DMS114 treated with DMSO at 0.1 percent for 48 hours (cell line): ENCODE results near the gene RPRD1B.

Experiments
- DNase-seq: peaks from one replicate; lab custom pipeline; 2025; ENCODE audit not compliant: unreplicated experiment; lab: John Stamatoyannopoulos, UW

The RPRD1B gene

GRCh38 chr20:38134427-38135270, 101.1 kb downstream of the RPRD1B start:
- DNase-seq: no peak

- DNase-seq: no peak
Measured at GRCh38 chr20:38135271-38135650, 101.7 kb downstream of the RPRD1B start.

GRCh38 chr20:38135651-38136420, 102.3 kb downstream of the RPRD1B start:
- no peak for DNase-seq

GRCh38 chr20:38136421-38137245, 103.1 kb downstream of the RPRD1B start:
- DNase-seq: no peak

- no peak for DNase-seq
Measured at GRCh38 chr20:38137441-38138037, 104.0 kb downstream of the RPRD1B start.

GRCh38 chr20:38138086-38138778, 104.7 kb downstream of the RPRD1B start:
- no peak for DNase-seq

GRCh38 chr20:38139156-38139912, 105.8 kb downstream of the RPRD1B start:
- DNase-seq: no peak

DNA sequence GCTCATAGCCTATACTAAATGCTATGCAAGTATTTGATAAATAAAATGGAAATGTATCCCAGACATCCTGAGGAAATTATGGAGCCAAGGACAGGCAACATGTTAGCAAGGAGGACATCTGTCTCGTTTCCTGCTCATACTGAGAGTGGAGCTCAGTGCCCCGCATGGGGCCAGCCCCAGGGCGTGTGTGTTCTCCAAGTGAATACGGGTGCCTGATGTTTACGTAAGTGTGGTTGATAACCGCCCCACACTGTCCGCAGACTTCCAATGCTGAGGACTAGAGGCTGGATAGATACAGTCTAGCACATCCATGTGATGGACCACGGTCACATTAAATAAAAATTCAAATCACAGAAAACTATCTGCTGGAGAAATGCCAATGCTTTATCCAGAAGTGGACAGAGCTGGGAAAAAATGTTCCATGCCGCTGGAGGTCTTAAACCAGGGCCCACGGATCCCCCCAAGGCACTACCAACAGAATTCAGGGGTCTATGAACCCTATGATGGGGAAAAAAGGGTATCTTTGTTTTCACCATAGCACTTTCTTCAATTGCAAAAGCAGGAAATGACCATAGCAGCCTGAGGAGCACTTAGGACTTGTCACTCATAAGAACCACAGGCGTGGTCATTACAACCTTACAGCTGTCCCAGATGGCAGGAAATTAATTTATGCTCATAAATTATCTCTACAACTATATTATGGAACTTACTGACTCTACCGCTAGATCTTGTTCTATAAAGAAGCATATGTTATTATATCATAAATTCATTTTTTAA, 106.6 kb downstream of the RPRD1B start:
- DNase-seq: no peak

DNA sequence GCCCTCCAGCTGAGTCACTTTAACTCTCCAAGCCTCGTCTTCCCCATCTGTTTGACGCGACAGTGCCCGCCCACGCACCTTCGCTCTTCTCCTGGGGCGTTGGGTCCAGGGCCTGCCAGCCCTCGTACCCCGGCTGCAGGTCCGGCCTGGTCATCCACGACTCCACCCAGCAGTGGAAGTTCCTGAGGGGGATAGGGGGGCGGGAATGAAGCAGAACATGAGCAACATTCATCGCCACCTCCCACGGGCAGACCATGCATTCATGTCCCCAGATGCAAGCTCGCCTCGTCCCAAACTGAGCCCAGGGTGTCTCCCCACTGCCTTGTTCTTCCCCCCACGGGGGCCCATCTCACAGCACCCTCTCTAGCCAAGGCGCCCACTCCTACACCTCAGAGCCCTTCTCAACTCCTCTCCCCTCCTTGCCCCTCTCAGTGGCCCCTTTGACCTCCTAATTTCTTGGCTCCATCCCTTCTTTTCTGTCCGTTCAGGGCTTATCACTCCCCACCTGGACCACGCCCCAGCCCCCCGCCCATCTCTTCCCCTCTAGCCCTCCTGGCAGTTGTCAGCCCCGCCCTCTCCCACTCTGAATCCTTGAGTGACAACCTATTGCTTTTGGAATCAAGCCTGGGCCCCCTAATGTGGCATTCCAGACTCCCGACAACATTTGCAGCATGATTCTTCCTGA, 107.8 kb downstream of the RPRD1B start:
- DNase-seq: no peak
